ENCODE measurements around the gene CLCN7. TPM values are rescaled to one million over a fixed set of nuclear protein-coding genes. Genes with fewer than 3 reads are reported as not detected.

CLCN7 gene
- polyA plus RNA-seq, 1 donor from 2014 or later = 40.9 TPM

- H3K4me3 ChIP-seq (ENCODE audit: low read length) = no peak overlapping the region
- no peaks in the 10 kb centered on the region for H4K20me1 ChIP-seq (ENCODE audit: insufficient read depth)
- H3K9me2 ChIP-seq (ENCODE audit: insufficient read depth, low read length) = no peaks in the 10 kb centered on the region
- no peaks in the 10 kb centered on the region for H3F3A ChIP-seq (ENCODE audit: insufficient read depth, low read length, poor library complexity, severe bottlenecking)
- no peaks in the 10 kb centered on the region for H3K27me3 ChIP-seq (ENCODE audit: insufficient read depth, low read depth, low read length)
- no peak overlapping the region for H3K9ac ChIP-seq (ENCODE audit: low read length)
- H3K36me3 ChIP-seq (ENCODE audit: insufficient read depth, low read length) = no peaks in the 10 kb centered on the region
- no peak overlapping the region for H3K4me2 ChIP-seq (ENCODE audit: low read length)
- no peak overlapping the region for H3K27ac ChIP-seq (ENCODE audit: low read length)
- H3K79me2 ChIP-seq (replicated peaks; ENCODE audit: insufficient read depth, low read length) = no peaks in the 10 kb centered on the region
- H3K9me3 ChIP-seq (ENCODE audit: low read length) = no peaks in the 10 kb centered on the region
- TF ChIP-seq POLR2AphosphoS5 (IDR thresholded peaks at IDR 0.05) (no peak), EZH2 (IDR thresholded peaks at IDR 0.05; ENCODE audit: borderline replicate concordance, insufficient read depth, low read length, poor library complexity, severe bottlenecking) (no peak), TAF1 (IDR thresholded peaks at IDR 0.05; ENCODE audit: low read depth) (no peak), REST (IDR thresholded peaks at IDR 0.05; ENCODE audit: borderline replicate concordance) (no peak), MXI1 (conservative IDR thresholded peaks at IDR 0.05; ENCODE audit: poor library complexity, severe bottlenecking) (no peak), SMC3 (conservative IDR thresholded peaks at IDR 0.05; ENCODE audit: poor library complexity) (no peak), EP300 (conservative IDR thresholded peaks at IDR 0.05; ENCODE audit: poor library complexity, severe bottlenecking) (no peak)
- H2AFZ ChIP-seq (ENCODE audit: low read depth, low read length) = no peak overlapping the region
Observed at GRCh38 chr16:1501630-1502029, 26.8 kb upstream of the CLCN7 start.

GRCh38 chr16:1500465-1501150, 25.8 kb upstream of the CLCN7 start:
- Histone ChIP-seq H3K27ac (ENCODE audit: low read length) (no peak overlapping the region), H3K79me2 (replicated peaks; ENCODE audit: insufficient read depth, low read length) (no peaks in the 10 kb centered on the region), H3K36me3 (ENCODE audit: insufficient read depth, low read length) (no peaks in the 10 kb centered on the region), H3K4me3 (ENCODE audit: low read length) (no peak overlapping the region), H3F3A (ENCODE audit: insufficient read depth, low read length, poor library complexity, severe bottlenecking) (no peaks in the 10 kb centered on the region), H3K27me3 (ENCODE audit: insufficient read depth, low read depth, low read length) (no peaks in the 10 kb centered on the region), H2AFZ (ENCODE audit: low read depth, low read length) (no peak overlapping the region), H3K4me2 (ENCODE audit: low read length) (no peak overlapping the region), H4K20me1 (ENCODE audit: insufficient read depth) (no peaks in the 10 kb centered on the region), H3K9me2 (ENCODE audit: insufficient read depth, low read length) (no peaks in the 10 kb centered on the region), H3K9me3 (ENCODE audit: low read length) (no peaks in the 10 kb centered on the region), H3K9ac (ENCODE audit: low read length) (no peak overlapping the region)
- TF ChIP-seq REST (IDR thresholded peaks at IDR 0.05; ENCODE audit: borderline replicate concordance) = no peak
- no peak for TF ChIP-seq RAD21 (conservative IDR thresholded peaks at IDR 0.05)
- TF ChIP-seq EP300 (conservative IDR thresholded peaks at IDR 0.05; ENCODE audit: poor library complexity, severe bottlenecking) = no peak
- TF ChIP-seq POLR2AphosphoS5 (IDR thresholded peaks at IDR 0.05) = no peak
- TF ChIP-seq, protein P1, sequence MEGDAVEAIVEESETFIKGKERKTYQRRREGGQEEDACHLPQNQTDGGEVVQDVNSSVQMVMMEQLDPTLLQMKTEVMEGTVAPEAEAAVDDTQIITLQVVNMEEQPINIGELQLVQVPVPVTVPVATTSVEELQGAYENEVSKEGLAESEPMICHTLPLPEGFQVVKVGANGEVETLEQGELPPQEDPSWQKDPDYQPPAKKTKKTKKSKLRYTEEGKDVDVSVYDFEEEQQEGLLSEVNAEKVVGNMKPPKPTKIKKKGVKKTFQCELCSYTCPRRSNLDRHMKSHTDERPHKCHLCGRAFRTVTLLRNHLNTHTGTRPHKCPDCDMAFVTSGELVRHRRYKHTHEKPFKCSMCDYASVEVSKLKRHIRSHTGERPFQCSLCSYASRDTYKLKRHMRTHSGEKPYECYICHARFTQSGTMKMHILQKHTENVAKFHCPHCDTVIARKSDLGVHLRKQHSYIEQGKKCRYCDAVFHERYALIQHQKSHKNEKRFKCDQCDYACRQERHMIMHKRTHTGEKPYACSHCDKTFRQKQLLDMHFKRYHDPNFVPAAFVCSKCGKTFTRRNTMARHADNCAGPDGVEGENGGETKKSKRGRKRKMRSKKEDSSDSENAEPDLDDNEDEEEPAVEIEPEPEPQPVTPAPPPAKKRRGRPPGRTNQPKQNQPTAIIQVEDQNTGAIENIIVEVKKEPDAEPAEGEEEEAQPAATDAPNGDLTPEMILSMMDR (IDR thresholded peaks at IDR 0.05; ENCODE audit: poor library complexity, severe bottlenecking) = no peak
- no peak for TF ChIP-seq SMC3 (conservative IDR thresholded peaks at IDR 0.05; ENCODE audit: poor library complexity)
- TF ChIP-seq MXI1 (conservative IDR thresholded peaks at IDR 0.05; ENCODE audit: poor library complexity, severe bottlenecking) = no peak
- no peak for TF ChIP-seq EZH2 (IDR thresholded peaks at IDR 0.05; ENCODE audit: borderline replicate concordance, insufficient read depth, low read length, poor library complexity, severe bottlenecking)
